H9 (cell line): ENCODE results near the gene CCDC51. TPM values are rescaled to one million over a fixed set of nuclear protein-coding genes. Genes with fewer than 3 reads are reported as not detected.

Experiments used
- DNase-seq: peaks from one replicate; pipeline ENCODE4 v3.0.0-alpha.2; 2017
- H2AFZ ChIP-seq: one replicate; pipeline ENCODE4 v1.6.1; 2013; ENCODE audit warnings: mild to moderate bottlenecking, low read length, control low read depth, moderate library complexity
- H2AK5ac ChIP-seq: 2 replicates; pipeline ENCODE4 v1.6.1; 2013; ENCODE audit warnings: low read length, control low read depth, mixed read lengths; ENCODE audit not compliant: insufficient read length
- H2BK120ac ChIP-seq: one replicate; pipeline ENCODE4 v1.6.1; 2013; ENCODE audit warnings: low read depth, mild to moderate bottlenecking, low read length, control low read depth, inconsistent platforms; ENCODE audit not compliant: poor library complexity, severe bottlenecking
- H2BK12ac ChIP-seq: 2 replicates; pipeline ENCODE4 v1.6.1; 2013; ENCODE audit warnings: low read length, control low read depth, mixed read lengths, low read depth; ENCODE audit not compliant: insufficient read length
- H2BK15ac ChIP-seq: 2 replicates; pipeline ENCODE4 v1.6.1; 2013; ENCODE audit warnings: low read depth, low read length, control low read depth
- H2BK20ac ChIP-seq: one replicate; pipeline ENCODE4 v1.6.1; 2013; ENCODE audit warnings: low read depth, mild to moderate bottlenecking, low read length, control low read depth, inconsistent platforms; ENCODE audit not compliant: poor library complexity, severe bottlenecking
- H2BK5ac ChIP-seq: 2 replicates; pipeline ENCODE4 v1.6.1; 2013; ENCODE audit warnings: low read length, control low read depth, mixed read lengths; ENCODE audit not compliant: insufficient read length
- H3K14ac ChIP-seq: 2 replicates; pipeline ENCODE4 v1.6.1; 2013; ENCODE audit warnings: low read length, control low read depth; ENCODE audit not compliant: insufficient read depth
- H3K18ac ChIP-seq: 2 replicates; pipeline ENCODE4 v1.6.1; 2013; ENCODE audit warnings: low read depth, mild to moderate bottlenecking, mixed read lengths, low read length, control low read depth; ENCODE audit not compliant: insufficient read length
- H3K23ac ChIP-seq: 2 replicates; pipeline ENCODE4 v1.6.1; 2013; ENCODE audit warnings: low read length, control low read depth, mixed read lengths, low read depth; ENCODE audit not compliant: insufficient read length
- H3K23me2 ChIP-seq: 2 replicates; pipeline ENCODE4 v1.6.1; 2013; ENCODE audit warnings: low read depth, mild to moderate bottlenecking, mixed read lengths, low read length, control low read depth; ENCODE audit not compliant: insufficient read length, poor library complexity, severe bottlenecking
- H3K27ac ChIP-seq: 2 replicates; pipeline ENCODE4 v1.5.1; 2013; ENCODE audit warnings: low read length, control low read depth, mixed read lengths, low read depth; ENCODE audit not compliant: insufficient read length
- H3K27me3 ChIP-seq: 2 replicates; pipeline ENCODE4 v1.6.1; 2013; ENCODE audit warnings: low read length, control low read depth, inconsistent platforms; ENCODE audit not compliant: insufficient read depth
- H3K4ac ChIP-seq: 2 replicates; pipeline ENCODE4 v1.6.1; 2013; ENCODE audit warnings: low read depth, mild to moderate bottlenecking, control low read depth, inconsistent platforms, low read length, moderate library complexity
- H3K4me1 ChIP-seq: 2 replicates; pipeline ENCODE4 v1.6.1; 2013; ENCODE audit warnings: low read length, control low read depth, inconsistent platforms; ENCODE audit not compliant: insufficient read depth
- H3K4me2 ChIP-seq: 2 replicates; pipeline ENCODE4 v1.6.1; 2013; ENCODE audit warnings: low read length, control low read depth, mixed read lengths; ENCODE audit not compliant: insufficient read length, insufficient read depth
- H3K56ac ChIP-seq: 2 replicates; pipeline ENCODE4 v1.6.1; 2013; ENCODE audit warnings: low read depth, mild to moderate bottlenecking, mixed read lengths, low read length, control low read depth; ENCODE audit not compliant: insufficient read length
- H3K79me1 ChIP-seq: 2 replicates; pipeline ENCODE4 v1.6.1; 2013; ENCODE audit warnings: low read depth, mild to moderate bottlenecking, moderate library complexity, low read length, control low read depth, inconsistent platforms; ENCODE audit not compliant: insufficient read depth, poor library complexity, severe bottlenecking
- H3K79me2 ChIP-seq: 2 replicates; pipeline ENCODE4 v1.6.1; 2013; ENCODE audit warnings: low read length, control low read depth, inconsistent platforms; ENCODE audit not compliant: insufficient read depth
- H3K9ac ChIP-seq: 2 replicates; pipeline ENCODE4 v1.6.1; 2013; ENCODE audit warnings: low read length, control low read depth, mixed read lengths; ENCODE audit not compliant: insufficient read length; ENCODE audit errors: extremely low read depth
- H3K9me3 ChIP-seq: one replicate; pipeline ENCODE4 v1.6.1; 2013; ENCODE audit warnings: low read depth, low read length, inconsistent platforms; ENCODE audit not compliant: control insufficient read depth
- H3T11ph ChIP-seq: one replicate; pipeline ENCODE4 v1.6.1; 2013; ENCODE audit warnings: mild to moderate bottlenecking, low read length, control low read depth, inconsistent platforms
- H4K20me1 ChIP-seq: one replicate; pipeline ENCODE4 v1.6.1; 2013; ENCODE audit not compliant: control insufficient read depth, insufficient read length, insufficient read depth
- H4K5ac ChIP-seq: 2 replicates; pipeline ENCODE4 v1.6.1; 2013; ENCODE audit warnings: low read depth, mild to moderate bottlenecking, mixed read lengths, low read length, control low read depth; ENCODE audit not compliant: insufficient read length
- H4K8ac ChIP-seq: replicated peaks from 2 replicates; pipeline ENCODE4 v1.6.1; 2013; ENCODE audit warnings: low read length, control low read depth, mixed read lengths, low read depth; ENCODE audit not compliant: insufficient read length
- H4K91ac ChIP-seq: 2 replicates; pipeline ENCODE4 v1.6.1; 2013; ENCODE audit warnings: low read depth, mild to moderate bottlenecking, moderate library complexity, mixed read lengths, low read length, control low read depth; ENCODE audit not compliant: insufficient read length
- H3K27ac Mint-ChIP-seq, 3 experiments: 2 replicates in 2 of 3; 3 replicates in 1 of 3; pipeline ENCODE4 v1.8.0; 2020 to 2021; ENCODE audit warnings: mixed read lengths in 3 of 3, mild to moderate bottlenecking in 1 of 3, moderate library complexity in 1 of 3
- H3K27me3 Mint-ChIP-seq: 2 replicates; pipeline ENCODE4 v1.8.0; 2021; ENCODE audit warnings: low read depth, mild to moderate bottlenecking, moderate library complexity, mixed read lengths
- H3K36me3 Mint-ChIP-seq, 3 experiments: 2 replicates in 2 of 3; 3 replicates in 1 of 3; pipeline ENCODE4 v1.8.0; 2020 to 2021; ENCODE audit warnings: low read depth in 3 of 3, mixed read lengths in 3 of 3; ENCODE audit not compliant: insufficient read depth in 1 of 3
- H3K4me1 Mint-ChIP-seq, 2 experiments: 2 replicates each; pipeline ENCODE4 v1.8.0; 2020; ENCODE audit warnings: mixed read lengths in 2 of 2
- H3K4me3 Mint-ChIP-seq, 2 experiments: 2 replicates in 1 of 2; 3 replicates in 1 of 2; pipeline ENCODE4 v1.8.0; 2020 to 2021; ENCODE audit warnings: mild to moderate bottlenecking in 2 of 2, mixed read lengths in 2 of 2, moderate library complexity in 1 of 2
- H3K9me3 Mint-ChIP-seq, 2 experiments: 2 replicates in 1 of 2; 3 replicates in 1 of 2; pipeline ENCODE4 v1.8.0; 2020; ENCODE audit warnings: mild to moderate bottlenecking in 2 of 2, mixed read lengths in 2 of 2, moderate library complexity in 1 of 2
- CTCF ChIP-seq: fragments of 200-600 bp; sonication (generic); conservative IDR thresholded peaks from 3 replicates; pipeline ENCODE4 v1.8.0; 2021; ENCODE audit warnings: antibody characterized with exemption, mild to moderate bottlenecking
- WGBS: extraction: QIAGEN DNeasy Blood & Tissue Kit; methylation state at CpG from one replicate; pipeline ENCODE4 v1.1.7; 2013; ENCODE audit warnings: missing lambda C conversion rate, low lambda C conversion rate, mixed read lengths; ENCODE audit not compliant: insufficient read length; ENCODE audit errors: extremely low coverage; 5-methylcytosine and 5-hydroxymethylcytosine counted together
- total RNA-seq: library from RNA; stranded (reverse); gene quantifications from 2 replicates; pipeline ENCODE4 v1.2.1, GENCODE V29; 2021

CCDC51 gene
- total RNA-seq, 1 experiment from 2014 or later = 20.0 TPM

- Histone ChIP-seq H3K79me2 (no peaks in the 10 kb centered on the region), H2BK20ac (no peak overlapping the region), H2BK15ac (no peak overlapping the region), H2BK12ac (no peak overlapping the region), H3K9me3 (no peaks in the 10 kb centered on the region), H3K79me1 (no peaks in the 10 kb centered on the region), H2AFZ (no peak overlapping the region), H3K14ac (no peak overlapping the region), H3K4ac (no peak overlapping the region), H4K20me1 (no peaks in the 10 kb centered on the region), H2BK5ac (no peak overlapping the region), H4K91ac (no peak overlapping the region), H3K27ac (no peak overlapping the region), H3K23me2 (no peaks in the 10 kb centered on the region), H3T11ph (no peak overlapping the region), H4K8ac (no peak overlapping the region), H3K56ac (no peak overlapping the region), H3K4me1 (no peaks in the 10 kb centered on the region), H3K23ac (no peak overlapping the region), H3K9ac (no peak overlapping the region), H4K5ac (no peak overlapping the region), H3K18ac (no peak overlapping the region), H3K4me2 (no peak overlapping the region), H2BK120ac (no peak overlapping the region), H2AK5ac (no peak overlapping the region), H3K27me3 (no peaks in the 10 kb centered on the region)
- DNase-seq = no peak
- no peaks in the 10 kb centered on the region for H3K9me3 Mint-ChIP-seq
- no peaks in the 10 kb centered on the region for H3K27me3 Mint-ChIP-seq
- no peak overlapping the region for H3K4me3 Mint-ChIP-seq
- H3K4me1 Mint-ChIP-seq = no peaks in the 10 kb centered on the region
- TF ChIP-seq CTCF = no peak
- H3K36me3 Mint-ChIP-seq = peaks cover 14 to 89% (median 67%) of the 10 kb centered on the region in 3 experiments; a peak in 5 of 7 replicates
- no CpG with 5 or more reads among the region's 1 CpG for WGBS
- H3K27ac Mint-ChIP-seq = no peak overlapping the region
These were observed 16.5 kb upstream of the CCDC51 start for GRCh38 chr3:48456456-48456855.
